Keratinocyte (primary cell): ENCODE measurements around the gene SLC25A11.

Experiments used
- CTCF ChIP-seq, 3 experiments: IDR thresholded peaks in 1 of 3; conservative IDR thresholded peaks in 1 of 3; optimal IDR thresholded peaks in 1 of 3; 2 replicates in 2 of 3; 3 replicates in 1 of 3; pipeline versions ENCODE3 to v1.5.1; 2011; ENCODE audit warnings: low read length in 3 of 3, mild to moderate bottlenecking in 3 of 3, moderate library complexity in 2 of 3, control low read depth in 1 of 3, inconsistent platforms in 1 of 3; ENCODE audit not compliant: insufficient read depth in 2 of 3; ENCODE audit errors: extremely low read depth in 1 of 3
- EZH2 ChIP-seq: IDR thresholded peaks from one replicate; pipeline ENCODE4 v1.6.1; 2012; ENCODE audit warnings: inconsistent platforms, mild to moderate bottlenecking, low read length, moderate library complexity

GRCh38 chr17:4953451-4953961 lies 13.7 kb upstream of the SLC25A11 start:
- TF ChIP-seq CTCF (optimal IDR thresholded peaks at IDR 0.05 in 1 of 3, IDR thresholded peaks at IDR 0.05 in 1 of 3, conservative IDR thresholded peaks at IDR 0.05 in 1 of 3; ENCODE audit: extremely low read depth in 1 of 3, insufficient read depth in 2 of 3, low read length in 3 of 3) (no peak), EZH2 (no peak)
